NOMO-1 treated with dmso at 0.1 percent for 144 hours (cell line): Measurements from ENCODE around the gene PGLYRP4.
"Not testable (repeated sequence)": the region's sequence is repeated elsewhere in the genome, so short reads cannot be mapped to it uniquely, and the experiment has no call there.

Source experiments
- DNase-seq: peaks from one replicate; lab custom pipeline; 2025; ENCODE audit not compliant: unreplicated experiment; lab: John Stamatoyannopoulos, UW

PGLYRP4 gene

DNA sequence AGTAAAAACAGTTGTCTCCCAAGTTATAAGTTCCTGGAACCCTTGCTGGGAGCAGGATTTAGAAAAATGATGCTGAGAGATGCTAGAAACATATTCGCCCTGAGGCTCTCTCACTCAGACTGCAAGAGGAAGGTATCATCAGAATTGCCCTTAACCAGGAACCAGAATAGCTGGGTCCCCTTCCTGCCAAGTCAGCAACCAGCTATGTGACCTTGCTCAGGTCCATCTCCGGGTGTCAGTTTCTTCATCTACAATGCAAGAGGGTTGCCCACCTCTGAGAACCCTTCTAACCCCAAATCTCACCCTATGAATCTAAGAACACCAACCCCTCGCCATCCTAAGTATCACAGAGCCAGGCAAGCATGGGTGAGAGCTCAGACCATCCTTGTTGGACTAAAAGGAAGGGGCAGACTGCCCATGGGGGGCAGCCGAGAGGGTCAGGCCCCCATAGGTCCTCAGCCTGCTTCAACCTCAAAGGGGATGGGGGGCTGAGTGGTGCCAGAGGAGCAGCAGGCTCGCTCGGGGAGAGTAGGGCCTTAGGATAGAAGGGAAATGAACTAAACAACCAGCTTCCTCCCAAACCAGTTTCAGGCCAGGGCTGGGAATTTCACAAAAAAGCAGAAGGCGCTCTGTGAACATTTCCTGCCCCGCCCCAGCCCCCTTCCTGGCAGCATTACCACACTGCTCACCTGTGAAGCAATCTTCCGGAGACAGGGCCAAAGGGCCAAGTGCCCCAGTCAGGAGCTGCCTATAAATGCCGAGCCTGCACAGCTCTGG lies 8.6 kb upstream of the PGLYRP4 start:
- DNase-seq = peak; percentile 81

- DNase-seq = no peak
Observed at GRCh38 chr1:153356392-153357075, 7.9 kb upstream of the PGLYRP4 start.

DNA sequence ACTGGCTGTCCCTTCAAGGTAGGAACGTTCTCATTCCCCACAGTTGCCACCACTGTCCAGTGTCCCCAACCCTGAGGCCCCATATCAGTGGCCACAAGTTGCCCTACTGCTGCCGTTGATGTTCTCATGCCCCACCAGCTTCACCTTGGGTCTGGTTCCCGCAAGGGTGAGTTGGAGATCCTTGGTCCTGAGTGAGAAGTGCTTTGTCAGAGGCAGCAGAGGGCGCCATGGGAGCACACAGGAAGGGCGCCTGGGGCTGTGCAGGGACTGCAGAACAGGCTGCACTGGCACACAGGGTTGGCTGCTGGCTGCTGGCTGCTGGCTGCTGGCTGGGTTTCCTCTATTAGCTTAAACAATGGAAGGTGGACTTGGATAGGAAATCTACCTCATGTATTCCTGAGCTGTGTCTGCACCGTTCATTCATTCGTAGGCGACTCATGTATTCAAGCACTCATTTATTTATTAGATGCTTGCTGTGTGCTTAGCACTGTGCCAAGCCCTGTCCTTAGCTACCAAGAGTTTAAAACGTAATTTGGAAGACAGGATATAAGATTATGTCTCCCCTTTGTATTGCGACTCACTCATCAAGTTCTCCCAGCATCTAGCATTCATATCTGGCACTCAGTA lies 6.9 kb upstream of the PGLYRP4 start:
- peak; percentile 84 for DNase-seq

DNA sequence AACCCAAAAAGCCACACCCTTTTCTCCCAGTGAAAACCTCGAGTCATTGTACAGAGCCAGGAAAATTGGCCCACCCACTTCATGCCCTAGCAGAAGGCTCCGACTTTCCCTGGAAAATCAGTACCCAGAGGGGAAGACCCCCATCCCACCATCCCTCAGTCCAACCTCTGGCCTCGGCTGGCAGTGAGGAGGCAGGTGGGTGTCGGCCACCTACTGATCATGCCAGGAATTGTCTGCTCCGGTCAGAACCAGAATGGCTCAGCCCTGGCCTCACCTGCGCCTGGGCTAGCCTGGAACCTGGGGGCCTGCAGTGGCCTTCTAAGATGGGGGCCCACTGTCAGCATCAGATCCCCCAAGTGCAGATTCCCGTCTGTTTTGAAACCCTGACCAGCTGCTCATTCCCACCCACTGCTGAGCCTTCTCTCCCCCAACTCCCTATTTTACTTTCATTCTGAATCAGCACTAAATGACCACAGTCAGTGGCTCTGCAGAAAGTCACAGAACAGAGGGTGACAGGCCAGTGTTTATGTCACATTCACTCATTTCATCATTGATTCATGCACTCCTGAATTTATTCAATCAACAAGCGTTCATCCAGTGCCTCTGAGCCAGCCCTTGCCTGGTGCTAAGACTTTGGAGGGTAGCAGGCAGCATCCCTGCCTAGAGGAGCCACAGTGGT lies 6.0 kb upstream of the PGLYRP4 start:
- DNase-seq = no peak

DNA sequence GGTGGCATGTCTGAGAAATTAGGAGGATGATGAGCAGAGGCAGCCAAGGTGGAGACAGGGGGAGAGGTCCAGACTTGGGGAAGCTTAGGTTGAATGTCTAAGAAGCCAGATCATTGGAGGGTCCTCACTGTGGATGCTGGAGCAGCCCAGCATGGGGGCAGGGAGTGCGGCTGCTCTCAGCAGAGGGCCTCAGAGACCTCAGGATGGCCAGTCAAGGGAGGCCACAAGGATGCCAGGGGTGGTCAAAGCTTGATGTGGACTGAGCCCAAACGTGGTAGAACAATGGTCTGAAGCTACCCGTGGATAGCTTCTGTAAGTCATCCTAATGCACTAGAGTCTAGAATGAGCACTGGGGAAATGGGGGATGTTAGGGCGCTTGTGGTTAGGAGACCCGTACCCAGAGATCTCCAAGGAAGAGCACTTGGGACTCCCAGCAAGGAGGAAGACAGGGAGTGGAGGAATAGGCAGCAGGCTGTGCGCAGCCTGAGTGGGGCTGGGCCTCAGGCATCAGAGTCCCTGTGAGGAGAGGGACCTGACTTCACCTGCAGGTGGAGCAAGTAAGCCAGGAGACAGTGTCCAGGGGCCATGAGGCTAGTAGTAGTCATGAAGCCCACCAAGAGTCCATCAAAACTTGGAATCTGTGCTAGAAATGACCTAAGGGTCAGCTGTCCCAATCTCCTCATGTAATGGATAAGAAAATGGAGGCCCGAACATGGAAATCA lies 4.7 kb upstream of the PGLYRP4 start:
- no peak for DNase-seq

GRCh38 chr1:153352523-153352922 lies 3.9 kb upstream of the PGLYRP4 start:
- peak; percentile 52 for DNase-seq

DNA sequence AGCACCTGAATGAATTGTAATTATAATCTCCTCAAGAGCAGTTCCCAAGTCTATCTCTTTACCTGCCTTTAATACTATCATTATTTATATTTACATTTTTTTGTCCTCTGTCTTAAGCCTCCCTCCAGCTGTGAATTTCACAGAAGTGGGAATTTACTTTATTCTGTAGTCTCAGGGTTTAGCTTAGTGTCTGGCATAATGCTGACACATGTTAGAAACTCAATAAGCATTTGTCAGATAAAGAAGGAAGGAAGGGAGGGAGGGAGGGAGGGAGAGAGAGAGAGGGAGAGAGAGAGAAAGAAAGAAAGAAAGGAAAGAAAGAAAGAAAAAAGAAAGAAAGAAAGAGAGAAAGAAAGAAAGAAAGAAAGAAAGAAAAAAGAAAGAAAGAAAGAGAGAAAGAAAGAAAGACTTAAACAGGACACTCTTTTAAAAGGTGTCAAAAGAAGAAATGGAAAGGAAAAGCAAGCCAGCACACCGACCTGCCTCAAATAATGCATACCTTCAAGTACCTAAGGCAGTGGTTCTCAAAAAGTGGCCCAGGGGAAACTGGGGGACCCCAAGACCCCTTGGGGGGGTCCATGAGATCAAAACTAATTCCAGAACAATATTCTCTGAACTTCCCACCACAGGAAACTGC lies 1.8 kb upstream of the PGLYRP4 start:
- DNase-seq = no peak

- no peak for DNase-seq
Observed at GRCh38 chr1:153349363-153350320, 1.0 kb upstream of the PGLYRP4 start.

GRCh38 chr1:153347856-153348255 lies 785 bp downstream of the PGLYRP4 start:
- no peak for DNase-seq

GRCh38 chr1:153347049-153347448 lies 1.6 kb downstream of the PGLYRP4 start:
- DNase-seq = not testable (repeated sequence)

- no peak for DNase-seq
Observed at GRCh38 chr1:153346077-153346723, 2.4 kb downstream of the PGLYRP4 start.

- no peak for DNase-seq
Observed at GRCh38 chr1:153345187-153346076, 3.2 kb downstream of the PGLYRP4 start.

- peak; percentile 75 for DNase-seq
Observed at GRCh38 chr1:153344718-153345025, 4.0 kb downstream of the PGLYRP4 start.

- no peak for DNase-seq
Observed at GRCh38 chr1:153343811-153344717, 4.6 kb downstream of the PGLYRP4 start.

- DNase-seq = no peak
Observed at GRCh38 chr1:153343040-153343681, 5.5 kb downstream of the PGLYRP4 start.

- no peak for DNase-seq
Observed at GRCh38 chr1:153342178-153342577, 6.5 kb downstream of the PGLYRP4 start.
